Measurements from ENCODE around the gene LRRC8B. TPM values are rescaled to one million over a fixed set of nuclear protein-coding genes. Genes with fewer than 3 reads are reported as not detected.

Gene LRRC8B
- total RNA-seq, 1 donor from 2014 or later: 8.5 TPM

DNA sequence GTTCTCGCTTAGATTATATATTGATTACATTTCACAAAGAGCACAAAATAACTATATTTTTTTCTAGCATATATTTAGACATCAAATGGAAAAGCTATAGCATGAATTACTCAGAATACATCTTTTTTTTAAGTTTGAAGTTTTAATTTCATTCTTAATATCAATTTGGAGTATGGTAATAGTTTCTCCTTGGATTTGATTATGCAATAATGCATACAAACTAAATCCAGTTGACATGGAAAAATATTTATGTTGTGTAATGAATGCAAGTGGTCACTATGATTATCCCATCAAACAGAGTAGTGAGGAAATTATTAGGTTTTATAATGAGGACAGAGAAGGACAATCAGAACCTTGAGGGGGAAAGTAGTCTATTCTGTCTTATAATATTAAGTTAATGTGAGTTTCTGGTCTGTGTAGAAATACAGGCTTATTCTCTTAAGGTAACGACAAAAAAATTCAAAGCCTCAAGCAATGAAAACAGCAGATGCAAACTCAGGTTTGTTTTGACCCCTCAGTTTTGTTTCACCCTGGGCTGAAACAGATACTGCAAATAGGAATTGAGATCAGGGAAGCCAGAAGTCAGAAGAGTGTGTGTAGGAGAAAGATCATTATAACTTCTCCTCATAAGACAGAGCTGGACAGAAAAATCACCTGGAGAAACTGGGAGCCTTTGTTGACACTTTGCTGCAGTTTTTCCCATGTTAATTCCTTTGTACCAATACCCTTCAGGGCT, 23.7 kb downstream of the LRRC8B start:
- DNase-seq: no peak

- no peak for DNase-seq
Measured at GRCh38 chr1:89550995-89551394, 26.4 kb downstream of the LRRC8B start.

DNA sequence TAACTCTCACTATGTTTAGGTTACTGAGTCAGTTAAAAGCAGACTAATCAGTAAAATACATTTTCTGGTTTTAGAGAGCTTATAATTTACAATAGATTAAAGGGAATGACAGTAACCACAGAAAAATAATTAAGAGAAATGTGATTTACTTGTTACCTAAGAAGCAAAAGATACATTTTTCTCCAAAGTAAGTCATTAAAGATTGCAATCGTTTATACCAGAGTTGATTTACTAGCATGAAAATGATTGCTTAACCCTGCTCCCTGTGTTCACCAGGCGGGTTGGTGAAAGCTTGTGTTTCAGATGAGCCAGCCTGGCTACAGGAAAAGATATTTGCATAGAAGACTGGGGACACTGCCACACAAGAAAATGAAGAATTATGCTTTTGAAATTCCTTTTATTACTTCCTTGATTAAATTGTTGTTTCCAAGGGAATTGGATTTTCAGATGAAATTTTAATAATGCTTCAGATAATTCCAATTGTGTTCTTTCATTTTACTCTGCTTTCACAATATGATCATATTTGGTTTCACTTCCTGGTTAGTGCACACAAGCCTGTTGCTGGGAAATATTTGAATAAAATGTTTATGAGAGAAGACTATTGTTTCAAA, 27.9 kb downstream of the LRRC8B start:
- peak; percentile 39 for DNase-seq

DNA sequence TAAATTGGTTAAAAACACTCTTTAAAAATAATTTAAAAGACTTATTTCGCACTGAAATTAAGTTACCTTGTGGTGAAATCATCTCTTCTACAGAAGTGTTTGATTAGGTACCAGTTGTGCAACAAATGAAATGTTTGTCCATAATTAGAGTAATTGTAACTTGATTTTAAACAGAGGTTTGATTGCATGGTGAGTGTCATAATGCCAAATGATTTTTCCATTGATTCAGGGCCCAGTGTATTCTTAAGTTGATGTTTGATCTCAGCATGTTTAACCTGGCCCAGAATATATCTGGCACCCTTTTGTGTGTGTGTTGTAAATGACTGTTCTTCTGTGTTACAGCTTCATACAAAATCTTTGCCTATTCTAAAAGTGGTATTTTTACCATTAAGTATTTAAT, 28.5 kb downstream of the LRRC8B start:
- DNase-seq: peak; percentile 22

- DNase-seq: no peak
Measured at GRCh38 chr1:89555550-89555949, 30.9 kb downstream of the LRRC8B start.

- DNase-seq: no peak
Measured at GRCh38 chr1:89556726-89557444, 32.3 kb downstream of the LRRC8B start.

GRCh38 chr1:89557445-89557825, 32.8 kb downstream of the LRRC8B start:
- no peak for DNase-seq

DNA sequence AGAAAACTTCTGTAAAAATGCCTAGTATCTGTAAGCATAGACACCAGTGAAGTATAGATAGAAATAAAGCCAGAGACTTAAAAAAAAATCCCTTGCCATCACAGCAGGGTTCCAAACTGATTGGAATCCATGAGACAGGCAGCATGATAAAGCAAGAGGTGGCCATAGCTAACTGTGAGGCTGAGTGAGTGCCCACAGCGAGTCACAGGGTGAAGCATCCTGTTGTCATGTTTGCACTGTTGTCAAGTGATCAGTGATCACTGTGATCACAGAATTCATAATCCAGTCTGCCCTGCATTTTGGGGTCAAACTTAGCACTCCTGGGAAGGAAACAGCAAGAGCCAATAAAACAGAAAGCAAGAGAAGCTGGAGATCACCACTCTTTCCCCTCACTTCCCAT, 33.3 kb downstream of the LRRC8B start:
- no peak for DNase-seq

DNA sequence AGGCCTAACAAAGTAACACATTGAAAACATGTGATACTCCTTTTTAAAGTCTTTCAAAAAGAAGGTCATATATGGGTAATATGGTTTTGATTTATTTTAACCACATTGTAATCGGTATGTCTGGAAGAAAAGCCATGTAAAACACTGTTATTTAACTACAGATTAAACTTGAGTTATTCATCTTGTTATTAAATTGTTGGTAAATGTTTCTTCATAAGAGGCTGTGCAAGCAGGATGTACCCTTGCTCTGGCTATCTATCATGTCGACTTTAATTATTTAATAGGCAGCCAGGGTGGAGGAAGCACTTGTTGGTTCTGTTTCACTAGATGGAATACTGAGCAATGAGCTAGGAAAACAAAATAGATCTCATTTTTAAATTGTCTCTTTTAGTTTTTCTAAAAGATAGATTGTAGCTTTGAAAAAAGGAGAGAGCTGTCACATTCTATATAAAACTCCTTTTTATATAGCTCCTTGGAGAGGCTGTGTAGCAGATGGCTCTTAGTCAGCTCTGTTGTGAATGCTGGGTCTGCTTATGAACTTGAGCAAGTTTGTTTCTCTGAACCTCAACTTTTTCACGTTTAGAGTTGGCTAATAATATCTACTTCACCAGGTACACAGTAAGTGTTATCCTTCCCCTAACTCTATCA, 39.5 kb downstream of the LRRC8B start:
- no peak for DNase-seq

DNA sequence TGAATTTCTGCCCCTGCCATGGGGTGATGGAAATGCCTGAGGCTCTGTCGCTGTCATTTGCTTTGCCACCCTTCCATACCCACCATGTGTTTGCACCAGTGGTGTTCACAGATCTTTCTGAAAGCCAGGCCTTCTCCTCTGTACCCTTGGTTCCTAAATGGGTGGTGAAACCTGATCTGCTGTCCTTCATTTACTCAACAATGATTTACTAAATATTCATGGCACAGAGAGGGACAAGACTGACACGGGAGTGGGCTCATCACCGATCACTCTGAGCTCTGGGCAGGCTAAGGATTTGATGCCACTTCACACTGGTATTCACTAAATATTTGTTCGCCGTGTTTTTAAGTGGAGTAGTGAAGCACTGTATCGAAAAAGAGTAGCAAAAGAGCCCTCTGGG, 40.9 kb downstream of the LRRC8B start:
- no peak for DNase-seq

DNA sequence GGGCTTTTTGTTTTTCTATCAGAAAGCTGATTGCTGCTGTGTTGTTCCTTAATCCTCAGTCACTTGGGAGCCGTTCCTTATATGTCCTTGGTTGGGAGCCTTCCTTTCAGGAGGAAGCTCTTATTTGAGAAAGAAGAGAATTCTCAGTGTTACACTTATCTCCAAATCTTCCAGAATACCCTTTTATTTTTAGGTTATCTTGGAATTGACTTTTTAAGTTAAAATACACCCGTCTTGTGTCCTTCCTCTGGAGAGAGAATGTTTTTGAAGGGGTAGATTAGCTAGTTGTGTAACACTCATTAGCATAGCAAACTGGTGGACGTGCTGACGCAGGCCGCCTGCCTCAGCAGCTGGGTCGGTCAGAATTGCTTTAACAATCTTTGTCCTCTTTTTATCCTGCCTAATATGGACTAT, 42.1 kb downstream of the LRRC8B start:
- no peak for DNase-seq

DNA sequence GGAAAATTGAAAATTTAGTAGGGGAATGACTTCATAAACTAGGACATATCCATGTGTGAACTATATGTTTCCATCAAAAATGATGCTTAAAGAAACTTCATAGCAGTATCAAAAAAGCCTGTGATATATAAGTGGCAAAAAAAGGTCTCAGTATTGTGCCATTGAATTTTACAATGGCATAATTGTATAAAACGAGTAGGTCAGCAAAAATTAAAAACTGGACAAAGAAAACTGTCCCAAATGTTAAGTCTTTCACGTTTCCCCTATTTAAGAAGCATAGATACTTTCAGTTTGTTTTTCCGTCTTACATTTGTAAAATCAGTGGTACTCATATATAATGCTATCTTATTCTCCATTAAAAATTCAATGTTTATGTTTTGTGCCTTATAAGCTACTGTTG, 43.2 kb downstream of the LRRC8B start:
- no peak for DNase-seq

- no peak for DNase-seq
Measured at GRCh38 chr1:89573410-89573809, 48.8 kb downstream of the LRRC8B start.

DNA sequence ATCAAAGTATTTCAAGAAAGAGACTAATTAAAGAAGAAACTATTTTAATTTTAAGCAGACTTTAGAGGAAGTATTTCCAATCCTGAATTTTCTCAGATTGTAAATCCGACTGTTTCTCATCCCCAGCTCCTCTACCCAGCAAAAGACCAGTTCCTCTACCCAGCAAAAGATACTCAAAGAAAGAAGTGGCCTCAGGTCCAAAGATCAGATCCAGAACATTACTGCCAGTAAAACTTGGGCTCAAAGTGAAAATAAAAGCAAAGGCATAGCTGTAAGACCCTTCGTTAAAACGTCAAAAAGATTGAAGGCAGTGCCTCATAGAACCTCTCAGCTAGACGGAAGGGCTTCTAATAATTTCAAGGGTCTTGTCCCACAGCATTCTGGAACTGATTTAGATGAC, 50.0 kb downstream of the LRRC8B start:
- DNase-seq: no peak

GRCh38 chr1:89575207-89575606, 50.6 kb downstream of the LRRC8B start:
- DNase-seq: no peak

GRCh38 chr1:89576013-89576412, 51.4 kb downstream of the LRRC8B start:
- DNase-seq: no peak

DNA sequence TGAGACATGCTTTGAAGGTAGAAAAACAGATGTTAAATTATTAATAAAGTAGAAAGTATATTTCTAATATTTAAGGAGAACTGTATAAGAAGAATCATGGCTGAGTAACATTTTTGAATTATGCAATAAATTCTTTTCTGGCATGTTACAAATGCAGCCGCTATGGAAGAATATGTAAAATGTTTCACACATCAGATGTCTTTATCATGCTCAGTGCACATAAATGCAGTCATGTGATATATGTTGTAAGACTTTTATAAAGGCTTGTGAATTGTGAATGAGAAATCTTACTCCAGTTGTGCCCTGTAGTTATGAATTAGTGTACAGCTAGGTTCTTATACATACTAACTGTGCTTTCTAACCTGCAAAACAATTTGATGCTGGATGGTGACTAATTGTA, 53.5 kb downstream of the LRRC8B start:
- no peak for DNase-seq

GRCh38 chr1:89578946-89579684, 54.5 kb downstream of the LRRC8B start:
- no peak for DNase-seq

DNA sequence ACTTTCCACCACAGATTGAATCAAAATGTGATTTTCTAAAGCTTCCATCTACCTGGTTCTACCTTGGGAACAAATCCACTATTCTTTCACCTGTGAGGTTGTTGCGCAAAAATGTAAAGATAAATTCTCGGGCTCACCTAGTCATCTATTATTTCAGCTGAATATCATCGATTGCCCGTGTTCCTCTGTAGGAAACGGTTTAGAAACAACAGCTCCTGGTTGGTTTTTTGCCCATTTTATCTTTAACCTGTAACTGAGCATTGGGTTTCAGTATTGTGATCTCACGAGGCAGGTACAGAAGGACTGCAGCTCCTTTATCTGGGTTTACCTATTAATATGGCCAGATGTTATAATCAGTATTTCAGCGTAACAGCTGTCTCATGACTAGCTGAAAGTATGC, 55.4 kb downstream of the LRRC8B start:
- no peak for DNase-seq

GRCh38 chr1:89581859-89582258, 57.2 kb downstream of the LRRC8B start:
- DNase-seq: no peak

DNA sequence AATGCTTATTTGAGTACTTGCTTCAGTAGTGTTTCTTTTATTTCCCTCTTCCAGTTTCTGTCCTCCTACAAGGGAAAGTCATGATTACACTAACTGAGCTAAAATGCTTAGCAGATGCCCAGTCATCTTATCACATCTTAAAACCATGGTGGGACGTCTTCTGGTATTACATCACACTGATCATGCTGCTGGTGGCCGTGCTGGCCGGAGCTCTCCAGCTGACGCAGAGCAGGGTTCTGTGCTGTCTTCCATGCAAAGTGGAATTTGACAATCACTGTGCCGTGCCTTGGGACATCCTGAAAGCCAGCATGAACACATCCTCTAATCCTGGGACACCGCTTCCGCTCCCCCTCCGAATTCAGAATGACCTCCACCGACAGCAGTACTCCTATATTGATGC, 57.9 kb downstream of the LRRC8B start:
- DNase-seq: no peak

- no peak for DNase-seq
Measured at GRCh38 chr1:89584211-89584610, 59.6 kb downstream of the LRRC8B start.

- no peak for DNase-seq
Measured at GRCh38 chr1:89584781-89585180, 60.2 kb downstream of the LRRC8B start.
